Loucy (cell line): Measurements from ENCODE around the gene HNRNPH2.

Source experiments
- H2AFZ ChIP-seq: fragments of 200-600 bp; sonication (generic); 2 replicates; pipeline ENCODE4 v1.6.0; 2016; ENCODE audit warnings: antibody characterized with exemption, mild to moderate bottlenecking, low read length, moderate library complexity
- H3F3A ChIP-seq: fragments of 200-600 bp; 2 replicates; pipeline ENCODE4 v1.6.0; 2016; ENCODE audit warnings: antibody characterized with exemption, low read depth, mild to moderate bottlenecking
- H3K27me3 ChIP-seq: fragments of 200-600 bp; sonication (generic); 2 replicates; pipeline ENCODE4 v1.6.1; 2014; ENCODE audit warnings: low read length, mild to moderate bottlenecking; ENCODE audit not compliant: insufficient read depth, poor library complexity, severe bottlenecking
- H3K36me3 ChIP-seq: fragments of 200-600 bp; sonication (generic); 2 replicates; pipeline ENCODE4 v1.6.1; 2016; ENCODE audit warnings: low read length; ENCODE audit not compliant: insufficient read depth
- H3K4me1 ChIP-seq: fragments of 200-600 bp; sonication (generic); 2 replicates; pipeline ENCODE4 v1.5.1; 2014; ENCODE audit warnings: low read length, mild to moderate bottlenecking; ENCODE audit not compliant: insufficient read depth, poor library complexity, severe bottlenecking
- H3K4me2 ChIP-seq: fragments of 200-600 bp; sonication (generic); 2 replicates; pipeline ENCODE4 v1.6.0; 2014; ENCODE audit warnings: antibody characterized with exemption, low read length, low read depth, mild to moderate bottlenecking; ENCODE audit not compliant: poor library complexity, severe bottlenecking
- H3K4me3 ChIP-seq: fragments of 200-600 bp; sonication (generic); 2 replicates; pipeline ENCODE4 v1.5.1; 2014; ENCODE audit warnings: low read length, mild to moderate bottlenecking, mixed read lengths; ENCODE audit not compliant: poor library complexity, severe bottlenecking
- H3K79me2 ChIP-seq: fragments of 200-600 bp; sonication (generic); 2 replicates; pipeline ENCODE4 v1.6.1; 2014; ENCODE audit warnings: low read length; ENCODE audit not compliant: insufficient read depth
- H3K9ac ChIP-seq: fragments of 200-600 bp; sonication (generic); 2 replicates; pipeline ENCODE4 v1.6.0; 2014; ENCODE audit warnings: mild to moderate bottlenecking, low read depth, low read length, moderate library complexity; ENCODE audit not compliant: poor library complexity, severe bottlenecking
- H3K9me2 ChIP-seq: fragments of 200-600 bp; sonication (generic); replicated peaks from 2 replicates; pipeline ENCODE4 v1.6.1; 2016; ENCODE audit warnings: low read depth, low read length, mixed read lengths
- H3K9me3 ChIP-seq: fragments of 200-600 bp; sonication (generic); 2 replicates; pipeline ENCODE4 v1.6.1; 2014; ENCODE audit warnings: mild to moderate bottlenecking, antibody characterized with exemption, low read length, low read depth; ENCODE audit not compliant: insufficient read depth
- H4K20me1 ChIP-seq: fragments of 200-600 bp; sonication (generic); 2 replicates; pipeline ENCODE4 v1.6.0; 2014; ENCODE audit warnings: antibody characterized with exemption, low read length, mild to moderate bottlenecking; ENCODE audit not compliant: insufficient read depth, poor library complexity, severe bottlenecking
- EZH2phosphoT487 ChIP-seq: fragments of 200-600 bp; IDR thresholded peaks from 2 replicates; pipeline ENCODE4 v1.6.1; 2018; ENCODE audit warnings: antibody characterized with exemption, mild to moderate bottlenecking, moderate library complexity, borderline replicate concordance
- TF ChIP-seq, protein P1 (sequence below): fragments of 200-600 bp; sonication (generic); conservative IDR thresholded peaks from 2 replicates; pipeline ENCODE4 v1.5.1; 2014; ENCODE audit warnings: mild to moderate bottlenecking, antibody characterized with exemption, low read length

HNRNPH2 gene

DNA sequence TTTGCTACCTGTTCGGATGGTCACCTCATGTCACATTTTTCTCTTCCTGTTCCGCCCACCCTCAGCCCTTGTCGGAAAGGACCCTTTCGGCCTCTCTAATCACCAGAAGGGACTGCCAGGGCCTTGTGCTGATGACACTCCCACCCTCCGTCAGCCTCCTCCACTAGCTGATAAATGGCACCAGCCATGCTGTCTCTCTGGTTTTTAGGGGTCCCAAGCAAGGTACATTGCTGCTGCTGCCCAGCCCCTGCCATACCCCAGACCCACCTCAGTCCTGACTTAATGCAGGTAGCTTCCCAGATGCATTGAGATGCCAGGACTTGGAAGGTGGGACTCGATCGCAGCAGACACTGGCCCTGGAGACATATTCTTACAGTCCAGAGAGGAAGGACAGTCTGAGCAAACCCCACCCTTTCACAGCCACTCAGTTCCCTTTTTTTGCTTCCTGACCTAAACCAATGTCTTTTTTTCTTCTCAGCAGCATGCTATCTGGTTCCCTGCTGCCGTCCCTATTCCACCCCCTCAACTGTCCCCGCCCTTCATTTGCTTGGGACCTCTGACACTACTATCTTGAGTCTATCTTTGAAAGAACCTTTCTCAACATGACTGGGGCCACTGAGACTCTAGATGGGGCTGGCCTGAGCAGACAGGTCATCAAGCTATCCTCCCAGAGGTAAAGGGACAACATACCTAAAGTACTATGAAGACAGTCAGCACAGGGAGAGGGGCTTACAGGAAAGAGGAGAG lies 22.1 kb upstream of the HNRNPH2 start, which contains the start of gene BTK:
Gene BTK (minus strand): TSS at position 397 of the 747 bp plus-strand sequence. CDS start 10,907 bp downstream, outside the sequence.
- Histone ChIP-seq H3K4me1 (no peaks in the 10 kb centered on the region), H3K79me2 (peaks cover 2% of the 10 kb centered on the region), H3K9ac (no peak within 1 kb of the TSS), H3K27me3 (peaks cover 2% of the 10 kb centered on the region), H3K9me3 (no peaks in the 10 kb centered on the region), H3K9me2 (no peaks in the 10 kb centered on the region), H2AFZ (no peak within 1 kb of the TSS), H3K4me2 (no peak within 1 kb of the TSS), H4K20me1 (no peaks in the 10 kb centered on the region), H3F3A (no peaks in the 10 kb centered on the region), H3K4me3 (no peak within 1 kb of the TSS), H3K36me3 (no peaks in the 10 kb centered on the region)
- TF ChIP-seq EZH2phosphoT487, result no peak
- TF ChIP-seq, protein P1, sequence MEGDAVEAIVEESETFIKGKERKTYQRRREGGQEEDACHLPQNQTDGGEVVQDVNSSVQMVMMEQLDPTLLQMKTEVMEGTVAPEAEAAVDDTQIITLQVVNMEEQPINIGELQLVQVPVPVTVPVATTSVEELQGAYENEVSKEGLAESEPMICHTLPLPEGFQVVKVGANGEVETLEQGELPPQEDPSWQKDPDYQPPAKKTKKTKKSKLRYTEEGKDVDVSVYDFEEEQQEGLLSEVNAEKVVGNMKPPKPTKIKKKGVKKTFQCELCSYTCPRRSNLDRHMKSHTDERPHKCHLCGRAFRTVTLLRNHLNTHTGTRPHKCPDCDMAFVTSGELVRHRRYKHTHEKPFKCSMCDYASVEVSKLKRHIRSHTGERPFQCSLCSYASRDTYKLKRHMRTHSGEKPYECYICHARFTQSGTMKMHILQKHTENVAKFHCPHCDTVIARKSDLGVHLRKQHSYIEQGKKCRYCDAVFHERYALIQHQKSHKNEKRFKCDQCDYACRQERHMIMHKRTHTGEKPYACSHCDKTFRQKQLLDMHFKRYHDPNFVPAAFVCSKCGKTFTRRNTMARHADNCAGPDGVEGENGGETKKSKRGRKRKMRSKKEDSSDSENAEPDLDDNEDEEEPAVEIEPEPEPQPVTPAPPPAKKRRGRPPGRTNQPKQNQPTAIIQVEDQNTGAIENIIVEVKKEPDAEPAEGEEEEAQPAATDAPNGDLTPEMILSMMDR, result no peak

DNA sequence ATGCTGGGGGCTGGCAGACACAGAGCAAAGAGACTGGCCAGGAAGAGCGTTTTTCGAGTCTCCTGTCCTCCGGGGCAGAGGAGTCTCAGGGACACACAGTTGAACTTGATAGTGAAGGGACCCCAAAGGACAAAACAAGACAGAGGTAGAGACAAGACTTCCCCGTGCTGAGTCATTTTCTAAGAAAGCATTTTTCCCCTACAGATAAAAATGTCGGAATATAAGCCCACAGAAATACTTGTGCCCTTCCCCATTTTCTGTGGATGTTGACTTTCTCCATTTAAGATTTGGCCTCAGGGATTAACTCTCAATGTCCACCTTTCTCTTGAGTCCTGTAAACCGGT lies 21.5 kb upstream of the HNRNPH2 start:
- no peak overlapping the region for H3K4me2 ChIP-seq
- no peaks in the 10 kb centered on the region for H3F3A ChIP-seq
- H3K9me2 ChIP-seq, result no peaks in the 10 kb centered on the region
- TF ChIP-seq EZH2phosphoT487, result no peak
- TF ChIP-seq, protein P1, result no peak
- no peak overlapping the region for H3K4me3 ChIP-seq
- no peaks in the 10 kb centered on the region for H3K36me3 ChIP-seq
- no peak overlapping the region for H3K9ac ChIP-seq
- H4K20me1 ChIP-seq, result peaks cover under 1% of the 10 kb centered on the region
- no peaks in the 10 kb centered on the region for H3K9me3 ChIP-seq
- H2AFZ ChIP-seq, result no peak overlapping the region
- H3K27me3 ChIP-seq, result peaks cover 5% of the 10 kb centered on the region
- H3K79me2 ChIP-seq, result peaks cover 7% of the 10 kb centered on the region
- no peaks in the 10 kb centered on the region for H3K4me1 ChIP-seq

DNA sequence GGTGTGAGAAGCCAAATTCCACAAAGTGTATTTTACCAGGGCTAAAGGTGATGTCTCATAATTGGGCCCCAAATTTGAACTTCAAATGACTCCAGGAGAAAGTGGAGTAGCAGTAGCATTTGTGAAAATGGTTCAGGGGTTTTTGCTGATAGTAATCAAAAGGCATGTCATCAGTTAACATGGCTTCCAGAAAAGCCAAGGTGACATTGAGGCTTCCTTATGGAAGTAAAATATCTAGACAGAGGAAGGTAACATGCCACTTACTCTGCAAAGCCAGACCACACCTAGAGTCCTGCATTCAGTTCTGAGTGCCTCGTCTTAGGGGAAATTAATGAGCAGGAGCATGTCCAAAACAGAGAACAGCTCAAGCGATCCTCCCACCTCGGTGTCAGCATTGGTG lies 19.4 kb upstream of the HNRNPH2 start:
- H2AFZ ChIP-seq, result no peak overlapping the region

More for the DNA sequence above, 19.4 kb upstream of the HNRNPH2 start:
- Histone ChIP-seq H3K9ac (no peak overlapping the region), H3K4me1 (peaks cover 4% of the 10 kb centered on the region), H3K4me3 (no peak overlapping the region), H3K9me3 (no peaks in the 10 kb centered on the region), H3K79me2 (peaks cover 28% of the 10 kb centered on the region), H3K9me2 (no peaks in the 10 kb centered on the region), H4K20me1 (peaks cover 18% of the 10 kb centered on the region), H3F3A (no peaks in the 10 kb centered on the region), H3K4me2 (no peak overlapping the region), H3K27me3 (peaks cover 5% of the 10 kb centered on the region), H3K36me3 (peaks cover 12% of the 10 kb centered on the region)
- no peak for TF ChIP-seq EZH2phosphoT487
- TF ChIP-seq, protein P1, result no peak
